HG03565 (cell line): ENCODE measurements around the gene EDIL3.

ENCODE experiments used
- ATAC-seq: cut with Tn5 transposase; IDR thresholded peaks from one replicate; pipeline ENCODE4 v1.9.1; 2021; ENCODE audit warnings: mild to moderate bottlenecking, moderate library complexity; ENCODE audit not compliant: unreplicated experiment

Gene EDIL3

GRCh38 chr5:83919071-83920041 is 465.3 kb downstream of the EDIL3 start:
- peak; percentile 70 for ATAC-seq

GRCh38 chr5:83917261-83917908 is 467.3 kb downstream of the EDIL3 start:
- ATAC-seq: no peak

- no peak for ATAC-seq
These were observed 469.8 kb downstream of the EDIL3 start for GRCh38 chr5:83914662-83915418.

GRCh38 chr5:83914199-83914598 is 470.5 kb downstream of the EDIL3 start:
- no peak for ATAC-seq

- no peak for ATAC-seq
These were observed 471.1 kb downstream of the EDIL3 start for GRCh38 chr5:83913593-83913992.

GRCh38 chr5:83911367-83911919 is 473.2 kb downstream of the EDIL3 start:
- ATAC-seq: no peak

GRCh38 chr5:83900306-83900705 is 484.4 kb downstream of the EDIL3 start:
- ATAC-seq: no peak

GRCh38 chr5:83899326-83899970 is 485.2 kb downstream of the EDIL3 start:
- ATAC-seq: no peak

- ATAC-seq: no peak
These were observed 488.8 kb downstream of the EDIL3 start for GRCh38 chr5:83895860-83896259.

GRCh38 chr5:83891261-83891660 is 493.4 kb downstream of the EDIL3 start:
- no peak for ATAC-seq
